Small intestine (tissue), 7 donors: ENCODE measurements around the gene RBMS3. TPM values are rescaled to one million over a fixed set of nuclear protein-coding genes. Genes with fewer than 3 reads are reported as not detected.
"Not testable (repeated sequence)": the region's sequence is repeated elsewhere in the genome, so short reads cannot be mapped to it uniquely, and the experiment has no call there.

Experiments used
- DNase-seq, 2 donors: peaks; one replicate each; pipeline versions ENCODE4 v3.0.0 to v3.0.0-alpha.2; 2013
- FAIRE-seq: peaks from 2 replicates; lab custom pipeline; 2012; peaks lifted over from hg19 to GRCh38; lab: Jason Lieb, UNC
- H3K27ac ChIP-seq, 3 donors: one replicate each; pipeline ENCODE4 v1.5.1; 2013; ENCODE audit warnings: low read length in 2 of 3, mild to moderate bottlenecking in 2 of 3, control low read depth in 1 of 3, inconsistent platforms in 1 of 3, low read depth in 1 of 3, moderate library complexity in 1 of 3
- H3K27me3 ChIP-seq, 3 donors: one replicate each; pipeline ENCODE4 v1.6.1; 2013; ENCODE audit warnings: low read length in 3 of 3, inconsistent platforms in 1 of 3; ENCODE audit not compliant: control insufficient read depth in 3 of 3, insufficient read depth in 3 of 3
- H3K36me3 ChIP-seq, 3 donors: one replicate each; pipeline ENCODE4 v1.6.1; 2013; ENCODE audit warnings: low read length in 3 of 3, inconsistent platforms in 1 of 3, low read depth in 1 of 3, mild to moderate bottlenecking in 1 of 3, moderate library complexity in 1 of 3; ENCODE audit not compliant: control insufficient read depth in 3 of 3, insufficient read depth in 2 of 3
- H3K4me1 ChIP-seq, 3 donors: one replicate each; pipeline ENCODE4 v1.6.1; 2013; ENCODE audit warnings: low read length in 2 of 3, inconsistent platforms in 1 of 3, low read depth in 1 of 3, mild to moderate bottlenecking in 1 of 3, moderate library complexity in 1 of 3; ENCODE audit not compliant: control insufficient read depth in 3 of 3, insufficient read depth in 2 of 3
- H3K4me3 ChIP-seq, 3 donors: one replicate each; pipeline ENCODE4 v1.5.1; 2013; ENCODE audit warnings: low read length in 3 of 3, control low read depth in 1 of 3, inconsistent platforms in 1 of 3, low read depth in 1 of 3, mild to moderate bottlenecking in 1 of 3, moderate library complexity in 1 of 3
- H3K9me3 ChIP-seq, 2 donors: one replicate each; pipeline ENCODE4 v1.6.1; 2013; ENCODE audit warnings: low read depth in 1 of 2, low read length in 1 of 2; ENCODE audit not compliant: control insufficient read depth in 2 of 2, insufficient read depth in 1 of 2
- WGBS, 3 donors: extraction: QIAGEN DNeasy Blood & Tissue Kit; methylation state at CpG; one replicate each; pipeline ENCODE4 v1.1.7; 2013; 5-methylcytosine and 5-hydroxymethylcytosine counted together
- polyA plus RNA-seq, 4 donors: library from polyadenylated mRNA; stranded (reverse) in 3 of 4; unstranded in 1 of 4; fragments of 200-250 nt in 3 of 4; fragments of 120-200 nt in 1 of 4; gene quantifications; one replicate each; pipeline versions ENCODE4 v1.2.1 to v1.2.3, GENCODE V29; 2013
- donor health status: healthy with polysubstance abuse.
- donor health status: control.
- donor health status: control.
- donor health status: Bipolar disorder and iron deficiency.
- donor health status: healthy.

The RBMS3 gene
- polyA plus RNA-seq, 4 donors = 0.81 to 6.4 (median 4.8) TPM; not detected in 1

- DNase-seq = no peak
- Histone ChIP-seq H3K4me3 (no peak overlapping the region), H3K36me3 (no peaks in the 10 kb centered on the region), H3K9me3 (no peaks in the 10 kb centered on the region), H3K27ac (no peak overlapping the region), H3K4me1 (no peaks in the 10 kb centered on the region), H3K27me3 (no peaks in the 10 kb centered on the region)
- WGBS, 3 donors = 57 to 85% (median 73%) methylated on average over 3 of the region's 3 CpGs
- no peak for FAIRE-seq
These were observed 75.2 kb downstream of the RBMS3 start for GRCh38 chr3:29356062-29356461.

DNA sequence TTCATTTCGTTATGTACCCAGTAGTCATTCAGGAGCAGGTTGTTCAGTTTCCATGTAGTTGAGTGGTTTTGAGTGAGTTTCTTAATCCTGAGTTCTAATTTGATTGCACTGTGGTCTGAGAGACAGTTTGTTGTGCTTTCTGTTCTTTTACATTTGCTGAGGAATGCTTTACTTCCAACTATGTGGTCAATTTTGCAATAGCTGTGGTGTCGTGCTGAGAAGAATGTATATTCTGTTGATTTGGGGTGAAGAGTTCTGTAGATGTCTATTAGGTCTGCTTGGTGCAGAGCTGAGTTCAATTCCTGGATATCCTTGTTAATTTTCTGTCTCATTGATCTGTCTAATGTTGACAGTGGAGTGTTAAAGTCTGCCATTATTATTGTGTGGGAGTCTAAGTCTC lies 79.4 kb downstream of the RBMS3 start:
- not testable (repeated sequence) for H3K4me3 ChIP-seq, H3K4me1 ChIP-seq, H3K9me3 ChIP-seq, DNase-seq, FAIRE-seq, H3K27ac ChIP-seq, H3K27me3 ChIP-seq, H3K36me3 ChIP-seq
- 79 to 94% (median 86%) methylated on average over 2 of the region's 2 CpGs for WGBS, 3 donors

- H3K27ac ChIP-seq = no peak overlapping the region
- no peaks in the 10 kb centered on the region for H3K27me3 ChIP-seq
- no peak for DNase-seq
- no peak for FAIRE-seq
- H3K36me3 ChIP-seq = no peaks in the 10 kb centered on the region
- H3K9me3 ChIP-seq = no peaks in the 10 kb centered on the region
- no peaks in the 10 kb centered on the region for H3K4me1 ChIP-seq
- WGBS, 3 donors = 63 to 71% (median 70%) methylated on average over 2 of the region's 2 CpGs
- no peak overlapping the region for H3K4me3 ChIP-seq
These were observed 82.2 kb downstream of the RBMS3 start for GRCh38 chr3:29363110-29363509.

DNA sequence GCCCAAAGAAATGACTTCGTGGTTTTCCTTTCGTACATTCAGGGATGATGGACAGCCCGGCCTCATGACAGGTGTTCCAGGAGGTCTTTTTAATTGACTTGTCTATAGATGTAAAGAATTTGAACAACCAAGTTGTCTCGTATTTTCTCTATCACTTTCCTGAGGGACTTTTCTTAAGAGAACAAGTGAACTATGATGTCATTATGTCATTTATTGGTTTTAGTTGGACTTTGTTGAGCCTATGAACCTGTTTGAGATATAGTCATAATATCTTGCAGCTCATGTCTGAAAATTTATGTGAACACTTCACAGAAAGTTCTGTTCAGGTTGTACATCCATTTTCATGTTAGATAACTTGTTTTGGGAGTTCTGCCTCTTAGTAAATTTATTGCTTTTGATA lies 89.2 kb downstream of the RBMS3 start:
- no peaks in the 10 kb centered on the region for H3K9me3 ChIP-seq
- FAIRE-seq = no peak
- no peaks in the 10 kb centered on the region for H3K36me3 ChIP-seq
- 73 to 79% (median 74%) methylated on average over 4 of the region's 4 CpGs for WGBS, 3 donors
- H3K27ac ChIP-seq = no peak overlapping the region
- H3K4me3 ChIP-seq = no peak overlapping the region
- DNase-seq = no peak
- no peaks in the 10 kb centered on the region for H3K27me3 ChIP-seq
- H3K4me1 ChIP-seq = no peaks in the 10 kb centered on the region

- no peak for DNase-seq
- 71 to 85% (median 76%) methylated on average over 4 of the region's 4 CpGs for WGBS, 3 donors
- H3K27ac ChIP-seq = no peak overlapping the region
- FAIRE-seq = no peak
- H3K9me3 ChIP-seq = no peaks in the 10 kb centered on the region
- no peaks in the 10 kb centered on the region for H3K36me3 ChIP-seq
- H3K4me3 ChIP-seq = no peak overlapping the region
- no peaks in the 10 kb centered on the region for H3K4me1 ChIP-seq
- H3K27me3 ChIP-seq = no peaks in the 10 kb centered on the region
These were observed 89.9 kb downstream of the RBMS3 start for GRCh38 chr3:29370476-29371420.

GRCh38 chr3:29373131-29373680 lies 92.3 kb downstream of the RBMS3 start:
- H3K4me1 ChIP-seq = no peaks in the 10 kb centered on the region
- FAIRE-seq = no peak
- no peak overlapping the region for H3K4me3 ChIP-seq
- no peak overlapping the region for H3K27ac ChIP-seq
- no peak for DNase-seq
- no peaks in the 10 kb centered on the region for H3K27me3 ChIP-seq
- no peaks in the 10 kb centered on the region for H3K9me3 ChIP-seq
- H3K36me3 ChIP-seq = no peaks in the 10 kb centered on the region

DNA sequence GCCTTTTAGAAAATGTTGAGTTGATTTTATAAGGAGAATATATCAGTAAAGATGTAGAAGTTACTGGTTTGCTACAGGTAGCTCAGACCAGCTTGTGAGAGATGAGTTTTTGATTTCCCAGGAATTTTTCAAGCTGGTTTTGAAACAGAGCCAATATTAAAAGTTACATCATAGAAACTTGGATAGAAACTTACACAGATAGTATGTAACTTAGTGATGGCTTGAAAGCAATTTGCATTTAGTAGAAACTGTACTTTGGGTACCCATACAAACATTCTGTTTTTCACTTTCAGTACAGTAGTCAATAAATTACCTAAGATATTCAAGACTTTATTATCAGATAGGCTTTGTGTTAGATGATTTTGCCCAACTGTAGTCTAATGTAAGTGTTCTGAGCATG lies 93.4 kb downstream of the RBMS3 start:
- Histone ChIP-seq H3K9me3 (no peaks in the 10 kb centered on the region), H3K4me1 (no peaks in the 10 kb centered on the region), H3K4me3 (no peak overlapping the region), H3K27ac (no peak overlapping the region), H3K36me3 (no peaks in the 10 kb centered on the region), H3K27me3 (no peaks in the 10 kb centered on the region)
- FAIRE-seq (no peak), DNase-seq (no peak)

DNA sequence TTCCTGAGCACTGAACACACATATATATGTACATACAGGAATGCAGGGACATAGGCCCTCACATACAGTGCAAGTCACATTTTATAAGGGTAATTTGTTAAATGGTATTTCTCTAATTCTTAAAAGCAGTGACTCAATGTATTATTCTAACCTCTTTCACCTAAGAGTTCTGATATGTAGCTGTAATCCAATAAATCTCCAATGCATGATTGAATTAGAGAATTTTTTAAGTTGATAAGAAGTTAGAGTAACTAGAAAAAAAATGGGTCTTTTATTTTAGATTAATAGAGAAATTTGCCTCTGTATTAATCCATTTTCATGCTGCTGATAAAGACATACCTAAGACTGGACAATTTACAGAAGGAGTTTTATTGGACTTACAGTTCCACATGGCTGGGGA lies 98.2 kb downstream of the RBMS3 start:
- DNase-seq = no peak
- Histone ChIP-seq H3K36me3 (no peaks in the 10 kb centered on the region), H3K4me1 (no peaks in the 10 kb centered on the region), H3K27me3 (no peaks in the 10 kb centered on the region), H3K4me3 (no peak overlapping the region), H3K9me3 (no peaks in the 10 kb centered on the region), H3K27ac (no peak overlapping the region)
- no peak for FAIRE-seq
